Neuronal stem cell (in vitro differentiated cells): ENCODE data around the gene CREB1.

ENCODE experiments used
- DNase-seq: peaks from one replicate; pipeline ENCODE4 v3.0.0-alpha.2; 2013; ENCODE audit warnings: low spot score
- H2AFZ ChIP-seq: one replicate; pipeline ENCODE4 v1.6.1; 2013; ENCODE audit warnings: mild to moderate bottlenecking, low read length, inconsistent platforms
- H2AK5ac ChIP-seq: 2 replicates; pipeline ENCODE4 v1.6.1; 2013; ENCODE audit warnings: low read depth, mild to moderate bottlenecking, inconsistent platforms, low read length, moderate library complexity, mixed read lengths
- H2BK120ac ChIP-seq: 2 replicates; pipeline ENCODE4 v1.6.1; 2013; ENCODE audit warnings: low read depth, mild to moderate bottlenecking, inconsistent platforms, low read length, moderate library complexity, mixed read lengths
- H2BK12ac ChIP-seq: one replicate; pipeline ENCODE4 v1.6.1; 2013; ENCODE audit warnings: low read length, inconsistent platforms
- H2BK15ac ChIP-seq: 2 replicates; pipeline ENCODE4 v1.6.1; 2013; ENCODE audit warnings: mild to moderate bottlenecking, low read length, inconsistent platforms, mixed read lengths
- H2BK5ac ChIP-seq: one replicate; pipeline ENCODE4 v1.6.1; 2013; ENCODE audit warnings: inconsistent platforms, mild to moderate bottlenecking, low read length, moderate library complexity
- H3K14ac ChIP-seq: one replicate; pipeline ENCODE4 v1.6.1; 2013; ENCODE audit warnings: low read length, inconsistent platforms
- H3K18ac ChIP-seq: 2 replicates; pipeline ENCODE4 v1.6.1; 2013; ENCODE audit warnings: low read length, inconsistent platforms
- H3K23ac ChIP-seq: 2 replicates; pipeline ENCODE4 v1.6.1; 2013; ENCODE audit warnings: low read depth, mild to moderate bottlenecking, mixed read lengths, low read length, inconsistent platforms; ENCODE audit not compliant: poor library complexity
- H3K27ac ChIP-seq: replicated peaks from 3 replicates; pipeline ENCODE4 v1.5.1; 2013; ENCODE audit warnings: low read length, inconsistent platforms
- H3K27me3 ChIP-seq, 3 experiments: 2 replicates each; pipeline ENCODE4 v1.6.1; 2013; ENCODE audit warnings: low read length in 3 of 3, mild to moderate bottlenecking in 2 of 3, inconsistent platforms in 1 of 3, low read depth in 1 of 3, mixed read lengths in 1 of 3, moderate library complexity in 1 of 3; ENCODE audit not compliant: control insufficient read depth in 3 of 3, insufficient read depth in 3 of 3
- H3K36me3 ChIP-seq, 2 donors: replicated peaks in 1 of 2; 2 replicates each; pipeline ENCODE4 v1.6.1; 2013; ENCODE audit warnings: low read length in 2 of 2; ENCODE audit not compliant: control insufficient read depth in 2 of 2, insufficient read depth in 2 of 2
- H3K4ac ChIP-seq: 2 replicates; pipeline ENCODE4 v1.6.1; 2013; ENCODE audit warnings: inconsistent platforms, mild to moderate bottlenecking, low read length, moderate library complexity
- H3K4me1 ChIP-seq, 2 donors: 1 replicate in 1 of 2; 2 replicates in 1 of 2; pipeline ENCODE4 v1.6.1; 2013; ENCODE audit warnings: low read length in 2 of 2, low read depth in 1 of 2; ENCODE audit not compliant: control insufficient read depth in 2 of 2, insufficient read depth in 1 of 2
- H3K4me2 ChIP-seq: one replicate; pipeline ENCODE4 v1.6.1; 2013; ENCODE audit warnings: mild to moderate bottlenecking, low read length, inconsistent platforms; ENCODE audit not compliant: insufficient read depth, poor library complexity, severe bottlenecking
- H3K4me3 ChIP-seq, 2 donors: 2 replicates each; pipeline ENCODE4 v1.5.1; 2013; ENCODE audit warnings: low read length in 2 of 2, mild to moderate bottlenecking in 2 of 2, inconsistent platforms in 1 of 2, moderate library complexity in 1 of 2
- H3K79me1 ChIP-seq: one replicate; pipeline ENCODE4 v1.6.1; 2013; ENCODE audit warnings: low read depth, mild to moderate bottlenecking, inconsistent platforms, low read length, moderate library complexity
- H3K9ac ChIP-seq: one replicate; pipeline ENCODE4 v1.6.1; 2013; ENCODE audit warnings: mild to moderate bottlenecking, low read depth, low read length, inconsistent platforms; ENCODE audit not compliant: poor library complexity
- H3K9me3 ChIP-seq, 2 donors: replicated peaks in 1 of 2; 2 replicates each; pipeline versions ENCODE3 to v1.6.1; 2013; ENCODE audit warnings: low read length in 2 of 2, mild to moderate bottlenecking in 2 of 2, inconsistent platforms in 1 of 2, low read depth in 1 of 2, mixed read lengths in 1 of 2, moderate library complexity in 1 of 2; ENCODE audit not compliant: control insufficient read depth in 2 of 2, insufficient read depth in 1 of 2
- H4K8ac ChIP-seq: one replicate; pipeline ENCODE4 v1.6.1; 2013; ENCODE audit warnings: low read depth, mild to moderate bottlenecking, inconsistent platforms, low read length, moderate library complexity
- H4K91ac ChIP-seq: one replicate; pipeline ENCODE4 v1.6.1; 2013; ENCODE audit warnings: low read length, low read depth, mild to moderate bottlenecking, inconsistent platforms; ENCODE audit not compliant: poor library complexity
- WGBS, 2 donors: extraction: QIAGEN DNeasy Blood & Tissue Kit; methylation state at CpG; one replicate each; pipeline ENCODE4 v1.1.7; 2013; ENCODE audit warnings: missing lambda C conversion rate in 2 of 2, mixed read lengths in 1 of 2; ENCODE audit not compliant: insufficient read length in 2 of 2, insufficient replicate concordance in 1 of 2; ENCODE audit errors: extremely low coverage in 2 of 2; 5-methylcytosine and 5-hydroxymethylcytosine counted together

CREB1 gene

GRCh38 chr2:207539470-207539869 is 9.7 kb downstream of the CREB1 start:
- peaks cover 0 to 21% of the 10 kb centered on the region in 2 donors for H3K9me3 ChIP-seq
- H4K91ac ChIP-seq = no peak overlapping the region
- H2AK5ac ChIP-seq = no peak overlapping the region
- H3K4me2 ChIP-seq = no peak overlapping the region
- H2BK12ac ChIP-seq = no peak overlapping the region
- H3K9ac ChIP-seq = no peak overlapping the region
- H3K4me1 ChIP-seq = no peaks in the 10 kb centered on the region
- no peak overlapping the region for H3K18ac ChIP-seq
- WGBS, 2 donors = no CpG with 5 or more reads among the region's 2 CpGs
- no peak for DNase-seq
- peaks cover 2 to 72% of the 10 kb centered on the region in 2 donors for H3K36me3 ChIP-seq
- no peak overlapping the region for H2BK15ac ChIP-seq
- H4K8ac ChIP-seq = no peak overlapping the region
- no peak overlapping the region for H2BK120ac ChIP-seq
- no peaks in the 10 kb centered on the region for H3K27me3 ChIP-seq
- no peak overlapping the region for H3K4ac ChIP-seq
- no peak overlapping the region for H2AFZ ChIP-seq
- no peak overlapping the region for H3K27ac ChIP-seq
- no peak overlapping the region for H3K4me3 ChIP-seq
- H3K23ac ChIP-seq = no peak overlapping the region
- no peaks in the 10 kb centered on the region for H3K79me1 ChIP-seq
- H3K14ac ChIP-seq = no peak overlapping the region
- H2BK5ac ChIP-seq = no peak overlapping the region

GRCh38 chr2:207540431-207540830 is 10.7 kb downstream of the CREB1 start:
- Histone ChIP-seq H2AFZ (no peak overlapping the region), H3K9ac (no peak overlapping the region), H4K8ac (no peak overlapping the region), H2AK5ac (no peak overlapping the region), H3K27ac (no peak overlapping the region), H3K4ac (no peak overlapping the region), H3K36me3 (peaks cover 2 to 72% of the 10 kb centered on the region in 2 donors), H3K4me2 (no peak overlapping the region), H2BK120ac (no peak overlapping the region), H3K4me1 (no peaks in the 10 kb centered on the region), H3K79me1 (peaks cover 2% of the 10 kb centered on the region), H3K4me3 (no peak overlapping the region), H2BK5ac (no peak overlapping the region), H3K27me3 (no peaks in the 10 kb centered on the region), H3K18ac (no peak overlapping the region), H4K91ac (no peak overlapping the region), H3K9me3 (peaks cover 0 to 14% of the 10 kb centered on the region in 2 donors), H2BK12ac (no peak overlapping the region), H2BK15ac (no peak overlapping the region), H3K14ac (no peak overlapping the region), H3K23ac (no peak overlapping the region)
- WGBS, 2 donors = no CpG with 5 or more reads among the region's 2 CpGs
- DNase-seq = no peak

GRCh38 chr2:207541933-207542332 is 12.2 kb downstream of the CREB1 start:
- Histone ChIP-seq H2AK5ac (no peak overlapping the region), H3K23ac (no peak overlapping the region), H4K91ac (no peak overlapping the region), H2BK15ac (no peak overlapping the region), H2AFZ (no peak overlapping the region), H3K4ac (no peak overlapping the region), H3K27ac (no peak overlapping the region), H3K14ac (no peak overlapping the region), H3K4me3 (no peak overlapping the region), H3K4me2 (no peak overlapping the region), H3K9ac (no peak overlapping the region), H2BK120ac (no peak overlapping the region), H3K9me3 (peaks cover 0 to 14% of the 10 kb centered on the region in 2 donors), H3K27me3 (no peaks in the 10 kb centered on the region), H3K4me1 (no peaks in the 10 kb centered on the region), H3K79me1 (peaks cover 2% of the 10 kb centered on the region), H4K8ac (no peak overlapping the region), H3K36me3 (peaks cover 3 to 70% of the 10 kb centered on the region in 2 donors), H2BK5ac (no peak overlapping the region), H3K18ac (no peak overlapping the region), H2BK12ac (no peak overlapping the region)
- DNase-seq = no peak
- no CpG with 5 or more reads among the region's 2 CpGs for WGBS, 2 donors

GRCh38 chr2:207543272-207543671 is 13.5 kb downstream of the CREB1 start:
- Histone ChIP-seq H2BK5ac (no peak overlapping the region), H3K4me3 (no peak overlapping the region), H3K4me2 (no peak overlapping the region), H2BK15ac (no peak overlapping the region), H3K27me3 (no peaks in the 10 kb centered on the region), H4K8ac (no peak overlapping the region), H3K23ac (no peak overlapping the region), H3K4ac (no peak overlapping the region), H3K36me3 (peaks cover 3 to 66% of the 10 kb centered on the region in 2 donors), H4K91ac (no peak overlapping the region), H2AK5ac (no peak overlapping the region), H3K14ac (no peak overlapping the region), H3K18ac (no peak overlapping the region), H3K9ac (no peak overlapping the region), H3K27ac (no peak overlapping the region), H2AFZ (no peak overlapping the region), H3K9me3 (peaks cover 0 to 10% of the 10 kb centered on the region in 2 donors), H2BK120ac (no peak overlapping the region), H3K79me1 (peaks cover 2% of the 10 kb centered on the region), H3K4me1 (no peaks in the 10 kb centered on the region), H2BK12ac (no peak overlapping the region)
- WGBS, 2 donors = no CpG with 5 or more reads among the region's 3 CpGs
- DNase-seq = no peak
